SH-SY5Y (cell line): Measurements from ENCODE around the gene RNF41.

Experiments
- GATA2 ChIP-seq: IDR thresholded peaks from 2 replicates; pipeline ENCODE4 v1.6.1; 2011; ENCODE audit warnings: mild to moderate bottlenecking, low read depth, low read length
- GATA3 ChIP-seq: IDR thresholded peaks from 2 replicates; pipeline ENCODE4 v1.6.1; 2011; ENCODE audit warnings: low read depth, mild to moderate bottlenecking, low read length, moderate library complexity

- TF ChIP-seq GATA2: no peak
- TF ChIP-seq GATA3: no peak
These were observed 29.1 kb downstream of the RNF41 start for GRCh38 chr12:56192582-56192981.
